Breast epithelium (tissue), 4 donors: Measurements from ENCODE around the gene CNTNAP2. TPM values are rescaled to one million over a fixed set of nuclear protein-coding genes. Genes with fewer than 3 reads are reported as not detected.

Experiments used
- DNase-seq, 2 donors: peaks; one replicate each; pipeline ENCODE4 v3.0.0-alpha.2; 2019; ENCODE audit warnings: low spot score in 2 of 2
- H3K27ac ChIP-seq, 2 donors: fragments of 200-600 bp; sonication (generic) in 1 of 2; one replicate each; pipeline ENCODE4 v1.5.1; 2016 to 2019; ENCODE audit warnings: mild to moderate bottlenecking in 1 of 2
- H3K27me3 ChIP-seq, 2 donors: fragments of 200-600 bp; sonication (generic) in 1 of 2; one replicate each; pipeline versions ENCODE4 v1.5.1 to v1.6.0; 2017 to 2019; ENCODE audit warnings: control low read depth in 1 of 2, mild to moderate bottlenecking in 1 of 2
- H3K36me3 ChIP-seq: fragments of 200-600 bp; one replicate; pipeline ENCODE4 v1.5.1; 2019
- H3K4me1 ChIP-seq, 2 donors: fragments of 200-600 bp; sonication (generic); one replicate each; pipeline ENCODE4 v1.5.1; 2016 to 2019; ENCODE audit warnings: control low read depth in 1 of 2
- H3K4me3 ChIP-seq, 3 donors: fragments of 200-600 bp; sonication (generic); 1 replicate in 2 of 3; 2 replicates in 1 of 3; pipeline ENCODE4 v1.5.1; 2016 to 2019; ENCODE audit warnings: mild to moderate bottlenecking in 3 of 3, moderate library complexity in 2 of 3
- H3K9me3 ChIP-seq, 2 donors: fragments of 200-600 bp; sonication (generic) in 1 of 2; one replicate each; pipeline ENCODE4 v1.5.1; 2016 to 2019; ENCODE audit warnings: control low read depth in 1 of 2
- POLR2A ChIP-seq: fragments of 450-650 bp; IDR thresholded peaks from one replicate; pipeline ENCODE4 v1.6.1; 2016; ENCODE audit warnings: antibody characterized with exemption, mild to moderate bottlenecking, moderate library complexity
- POLR2AphosphoS5 ChIP-seq, 3 donors: sonication (generic); formaldehyde crosslinking; IDR thresholded peaks; one replicate each; pipeline ENCODE4 v1.6.1; 2017; ENCODE audit warnings: antibody characterized with exemption in 3 of 3
- intact Hi-C: fragments of 100-400 bp; cut with DNase I; formaldehyde crosslinking; loops from one replicate; pipeline ENCODE4 v1.15.1; 2023; ENCODE audit warnings: low total_unique reads
- total RNA-seq, 3 donors: library from RNA; depleted of rRNA; stranded (reverse); fragments of >200 nt; gene quantifications; one replicate each; pipeline ENCODE4 v1.1.0, GENCODE V29; 2016
- TF ChIP-seq, protein P1 (sequence below), 3 donors: fragments of 450-650 bp; IDR thresholded peaks; one replicate each; pipeline ENCODE4 v1.5.1; 2016 to 2017; ENCODE audit warnings: antibody characterized with exemption in 3 of 3, mild to moderate bottlenecking in 3 of 3, moderate library complexity in 3 of 3

Gene CNTNAP2
- total RNA-seq, 3 donors from 2014 or later, result 0.29 to 0.66 TPM; not detected in 1

DNA sequence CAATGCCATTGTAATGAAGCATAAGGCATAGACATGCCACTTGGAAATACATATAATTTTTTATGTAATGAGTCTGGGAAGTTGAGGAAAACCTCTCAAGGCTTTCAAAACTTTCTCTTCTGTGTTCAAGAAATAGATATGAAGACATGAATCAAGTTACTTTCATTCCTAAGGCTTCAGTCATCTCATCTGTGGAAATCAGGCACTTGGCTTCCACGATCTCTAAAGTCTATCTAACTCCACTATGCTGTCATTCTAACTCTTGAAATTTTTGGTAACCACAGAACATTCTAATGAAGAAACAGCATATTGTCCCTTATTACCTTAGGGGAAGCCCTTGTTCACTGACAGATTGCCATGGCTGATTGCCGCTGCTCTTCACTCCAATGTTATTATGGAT lies 242.6 kb downstream of the CNTNAP2 start:
- H3K27me3 ChIP-seq, result no peaks in the 10 kb centered on the region
- no peak for TF ChIP-seq POLR2AphosphoS5 (IDR thresholded peaks at IDR 0.05)
- TF ChIP-seq POLR2A, result no peak
- TF ChIP-seq, protein P1, sequence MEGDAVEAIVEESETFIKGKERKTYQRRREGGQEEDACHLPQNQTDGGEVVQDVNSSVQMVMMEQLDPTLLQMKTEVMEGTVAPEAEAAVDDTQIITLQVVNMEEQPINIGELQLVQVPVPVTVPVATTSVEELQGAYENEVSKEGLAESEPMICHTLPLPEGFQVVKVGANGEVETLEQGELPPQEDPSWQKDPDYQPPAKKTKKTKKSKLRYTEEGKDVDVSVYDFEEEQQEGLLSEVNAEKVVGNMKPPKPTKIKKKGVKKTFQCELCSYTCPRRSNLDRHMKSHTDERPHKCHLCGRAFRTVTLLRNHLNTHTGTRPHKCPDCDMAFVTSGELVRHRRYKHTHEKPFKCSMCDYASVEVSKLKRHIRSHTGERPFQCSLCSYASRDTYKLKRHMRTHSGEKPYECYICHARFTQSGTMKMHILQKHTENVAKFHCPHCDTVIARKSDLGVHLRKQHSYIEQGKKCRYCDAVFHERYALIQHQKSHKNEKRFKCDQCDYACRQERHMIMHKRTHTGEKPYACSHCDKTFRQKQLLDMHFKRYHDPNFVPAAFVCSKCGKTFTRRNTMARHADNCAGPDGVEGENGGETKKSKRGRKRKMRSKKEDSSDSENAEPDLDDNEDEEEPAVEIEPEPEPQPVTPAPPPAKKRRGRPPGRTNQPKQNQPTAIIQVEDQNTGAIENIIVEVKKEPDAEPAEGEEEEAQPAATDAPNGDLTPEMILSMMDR (IDR thresholded peaks at IDR 0.05), result no peak
- intact Hi-C loops, result no loop called here
- H3K4me1 ChIP-seq, result no peaks in the 10 kb centered on the region
- DNase-seq, result no peak
- H3K27ac ChIP-seq, result no peak overlapping the region
- no peaks in the 10 kb centered on the region for H3K9me3 ChIP-seq
- H3K36me3 ChIP-seq, result no peaks in the 10 kb centered on the region
- no peak overlapping the region for H3K4me3 ChIP-seq

DNA sequence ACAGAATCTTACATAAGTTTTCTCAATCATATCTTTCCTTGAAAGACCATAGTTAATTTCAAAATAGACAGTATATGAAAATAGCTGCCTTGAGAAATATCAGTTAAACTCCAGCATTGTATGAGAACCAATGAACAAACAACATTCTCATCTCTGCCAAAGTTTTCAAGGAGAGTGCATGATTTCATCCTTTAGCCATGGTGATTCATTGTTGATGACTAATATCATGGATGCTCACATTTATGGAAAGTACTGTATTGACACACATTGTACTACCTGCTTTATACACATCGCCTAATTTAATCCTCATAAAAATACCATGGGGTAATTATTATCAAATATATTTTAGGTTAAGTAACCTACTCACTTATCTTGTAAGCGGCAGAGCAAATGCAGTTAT lies 250.3 kb downstream of the CNTNAP2 start:
- intact Hi-C loops, result no loop called here
- DNase-seq, result no peak
- TF ChIP-seq POLR2A (no peak), POLR2AphosphoS5 (IDR thresholded peaks at IDR 0.05) (no peak)
- TF ChIP-seq, protein P1 (IDR thresholded peaks at IDR 0.05), result no peak
- H3K27me3 ChIP-seq, result no peaks in the 10 kb centered on the region
- no peaks in the 10 kb centered on the region for H3K9me3 ChIP-seq
- no peak overlapping the region for H3K27ac ChIP-seq
- no peaks in the 10 kb centered on the region for H3K4me1 ChIP-seq
- no peak overlapping the region for H3K4me3 ChIP-seq
- H3K36me3 ChIP-seq, result no peaks in the 10 kb centered on the region

DNA sequence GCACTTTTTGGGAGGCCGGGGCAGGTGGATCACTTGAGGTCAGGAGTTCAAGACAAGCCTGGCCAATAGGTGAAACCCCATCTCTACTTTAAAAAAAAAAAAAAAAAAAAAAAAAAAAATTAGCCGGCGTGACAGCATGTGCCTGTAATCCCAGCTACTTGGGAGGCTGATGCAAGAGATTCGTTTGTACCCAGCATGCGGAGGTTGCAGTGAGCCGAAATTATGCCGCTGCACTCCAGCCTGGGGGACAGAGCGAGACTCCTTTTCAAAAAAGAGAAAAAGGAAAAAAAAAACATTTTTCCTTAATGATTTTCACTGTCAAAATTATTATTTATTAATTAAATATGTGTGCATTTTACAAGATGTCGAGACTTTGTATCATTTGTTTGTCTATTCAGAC lies 253.6 kb downstream of the CNTNAP2 start:
- intact Hi-C loops, result no loop called here
- DNase-seq, result no peak
- Histone ChIP-seq H3K4me3 (no peak overlapping the region), H3K9me3 (no peaks in the 10 kb centered on the region), H3K36me3 (no peaks in the 10 kb centered on the region), H3K4me1 (no peaks in the 10 kb centered on the region), H3K27ac (no peak overlapping the region), H3K27me3 (no peaks in the 10 kb centered on the region)
- TF ChIP-seq POLR2A, result no peak
- TF ChIP-seq, protein P1 (IDR thresholded peaks at IDR 0.05), result no peak
- TF ChIP-seq POLR2AphosphoS5 (IDR thresholded peaks at IDR 0.05), result no peak

DNA sequence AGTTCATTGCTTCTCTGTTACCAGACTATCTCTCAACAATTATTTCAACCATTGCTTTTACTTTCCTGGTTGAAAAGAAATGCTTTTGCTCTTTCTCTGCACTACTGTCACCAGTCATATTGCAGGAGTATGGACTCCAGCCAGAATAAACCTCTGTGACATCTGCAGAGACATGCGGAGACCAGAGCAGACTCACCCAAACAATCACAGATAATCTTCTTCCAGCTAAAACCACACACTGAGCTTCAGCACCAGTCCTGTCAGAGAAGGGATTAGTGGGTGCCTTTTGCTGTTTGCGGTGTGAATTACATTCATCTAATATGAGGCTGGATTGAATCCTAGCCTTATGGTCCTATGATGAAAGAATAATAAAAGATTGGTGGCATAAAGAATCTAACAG lies 258.6 kb downstream of the CNTNAP2 start:
- Histone ChIP-seq H3K27ac (no peak overlapping the region), H3K4me1 (no peaks in the 10 kb centered on the region), H3K36me3 (no peaks in the 10 kb centered on the region), H3K4me3 (no peak overlapping the region), H3K27me3 (no peaks in the 10 kb centered on the region), H3K9me3 (no peaks in the 10 kb centered on the region)
- DNase-seq, result no peak
- intact Hi-C loops, result no loop called here
- TF ChIP-seq, protein P1 (IDR thresholded peaks at IDR 0.05), result no peak
- TF ChIP-seq POLR2AphosphoS5 (IDR thresholded peaks at IDR 0.05) (no peak), POLR2A (no peak)

DNA sequence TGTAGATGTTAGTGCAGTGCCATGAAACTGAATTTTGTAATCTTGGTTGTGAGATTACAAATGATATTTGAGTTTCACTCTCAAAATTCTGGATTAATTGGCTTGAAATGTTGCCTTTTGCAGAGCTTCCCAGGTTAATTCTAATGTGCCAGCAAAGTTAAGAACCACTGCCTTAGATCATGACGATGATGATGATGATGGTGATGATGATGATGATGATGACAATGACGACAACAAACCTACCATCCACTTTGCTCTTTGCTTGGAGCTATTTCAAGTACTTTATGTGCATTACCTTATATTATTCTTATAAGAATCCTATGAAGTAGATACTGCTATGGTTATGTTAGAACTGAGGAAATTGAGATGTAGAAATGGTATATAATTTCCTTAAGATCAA lies 261.6 kb downstream of the CNTNAP2 start:
- H3K36me3 ChIP-seq, result no peaks in the 10 kb centered on the region
- H3K4me3 ChIP-seq, result no peak overlapping the region
- H3K27ac ChIP-seq, result no peak overlapping the region
- H3K4me1 ChIP-seq, result no peaks in the 10 kb centered on the region
- H3K27me3 ChIP-seq, result no peaks in the 10 kb centered on the region
- DNase-seq, result no peak
- no peak for TF ChIP-seq POLR2AphosphoS5 (IDR thresholded peaks at IDR 0.05)
- no peak for TF ChIP-seq POLR2A
- TF ChIP-seq, protein P1 (IDR thresholded peaks at IDR 0.05), result no peak
- intact Hi-C loops, result no loop called here
- no peaks in the 10 kb centered on the region for H3K9me3 ChIP-seq
